GM21515 (cell line): ENCODE data around the gene KRT17.
"Not testable (repeated sequence)": the region's sequence is repeated elsewhere in the genome, so short reads cannot be mapped to it uniquely, and the experiment has no call there.

ENCODE experiments used
- ATAC-seq: cut with Tn5 transposase; IDR thresholded peaks from one replicate; pipeline ENCODE4 v1.9.1; 2021; ENCODE audit not compliant: unreplicated experiment

Gene KRT17

DNA sequence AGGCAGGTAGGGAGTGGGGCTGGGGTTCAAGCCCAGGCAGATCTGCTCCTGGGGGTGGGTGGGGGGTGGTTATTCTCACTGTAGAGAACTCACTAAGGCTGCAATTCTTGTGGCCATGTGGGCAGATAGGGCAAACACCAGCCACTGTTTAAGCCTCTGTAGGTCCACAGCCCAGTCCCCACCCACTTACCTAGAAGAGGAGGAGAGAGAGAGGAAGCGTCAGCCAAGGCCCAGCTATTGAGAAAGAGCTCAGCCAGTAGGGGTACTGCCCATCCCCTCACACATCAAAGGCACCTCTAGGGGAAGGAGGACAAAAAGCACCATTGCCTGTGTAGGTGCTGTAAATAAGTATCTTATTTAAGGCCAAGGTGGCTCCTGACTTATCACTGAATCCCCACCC, 24.7 kb downstream of the KRT17 start:
- ATAC-seq: no peak

DNA sequence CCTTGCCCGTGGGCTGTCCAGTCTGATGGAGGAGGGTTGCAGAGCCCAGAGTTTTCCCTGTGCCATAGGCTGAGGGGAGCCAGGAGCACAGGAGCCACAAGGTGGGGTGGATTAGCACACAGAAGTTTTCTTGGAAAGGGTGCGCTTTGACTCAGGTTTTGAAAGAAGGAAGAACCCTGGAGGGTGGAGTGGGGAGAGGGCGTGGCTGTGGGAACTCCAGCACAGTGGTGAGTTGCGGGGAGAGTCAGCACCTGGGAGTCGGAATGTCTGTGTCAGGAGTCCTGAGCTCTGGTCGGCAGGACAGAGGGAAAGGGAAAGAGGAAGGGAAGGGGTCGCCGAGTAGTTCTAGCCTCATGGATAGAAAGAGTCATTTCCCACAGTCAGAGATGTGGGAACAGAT, 28.8 kb downstream of the KRT17 start:
- no peak for ATAC-seq

DNA sequence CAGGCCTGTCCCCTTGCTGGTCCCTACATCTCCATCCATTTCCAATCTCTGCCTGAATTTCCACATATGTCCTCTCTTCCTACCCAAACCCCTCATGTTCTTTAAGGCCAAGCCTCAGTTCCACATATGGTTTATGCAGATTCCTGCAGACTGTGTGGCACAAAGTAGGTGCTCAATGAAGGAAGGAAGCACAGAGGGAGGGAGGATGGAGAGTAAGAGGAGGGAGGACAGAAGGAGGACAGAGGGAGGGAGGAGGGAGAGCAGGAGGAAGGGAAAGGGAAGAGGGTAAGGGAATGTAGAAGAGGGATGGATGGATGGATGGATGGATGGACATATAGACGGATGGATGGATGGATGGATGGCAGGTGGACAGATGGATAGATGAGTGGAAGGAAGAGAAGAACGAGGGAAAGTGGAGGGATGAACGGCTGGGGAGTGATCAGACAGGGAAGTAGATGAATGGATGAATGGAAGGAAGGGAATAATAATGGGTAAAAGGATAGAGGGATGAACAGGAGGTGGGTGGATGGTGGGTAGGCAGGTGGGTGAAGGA, 29.9 kb downstream of the KRT17 start:
- no peak for ATAC-seq

- no peak for ATAC-seq
Measured at GRCh38 chr17:41593306-41593981, 30.9 kb downstream of the KRT17 start.

DNA sequence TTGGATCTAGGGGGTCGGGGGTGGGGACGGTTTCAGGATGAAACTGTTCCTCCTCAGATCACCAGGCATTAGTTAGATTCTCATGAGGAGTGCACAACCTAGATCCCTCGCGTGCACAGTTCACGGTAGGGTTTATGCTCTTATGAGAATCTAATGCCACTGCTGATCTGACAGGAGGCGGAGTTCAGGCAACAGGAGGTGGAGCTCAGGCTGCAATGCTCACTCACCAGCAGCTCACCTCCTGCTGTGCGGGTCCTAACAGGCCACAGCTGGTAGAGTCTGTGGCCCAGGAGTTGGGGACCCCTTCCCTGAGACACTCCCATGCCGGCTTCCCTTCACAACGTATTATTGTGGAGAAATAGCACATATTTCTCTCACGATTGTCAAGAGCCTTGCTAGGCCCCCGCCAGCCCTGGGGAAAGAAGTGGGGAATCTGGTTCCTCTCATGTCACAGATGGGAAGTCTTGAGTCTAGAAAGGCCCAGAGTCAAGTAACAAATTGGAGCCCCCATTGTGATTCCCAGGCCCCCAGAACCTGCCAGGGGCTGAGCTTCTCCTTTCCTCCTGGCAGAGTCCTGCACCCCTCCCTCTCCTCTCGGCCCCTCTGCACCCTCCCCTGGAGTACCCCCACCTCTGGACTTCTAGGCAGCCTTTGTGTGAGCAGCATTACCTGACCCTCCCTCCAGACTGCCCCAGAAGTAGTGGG, 31.6 kb downstream of the KRT17 start:
- ATAC-seq: no peak

GRCh38 chr17:41589301-41589700, 35.1 kb downstream of the KRT17 start:
- no peak for ATAC-seq

- no peak for ATAC-seq
Measured at GRCh38 chr17:41588126-41588810, 36.1 kb downstream of the KRT17 start.

DNA sequence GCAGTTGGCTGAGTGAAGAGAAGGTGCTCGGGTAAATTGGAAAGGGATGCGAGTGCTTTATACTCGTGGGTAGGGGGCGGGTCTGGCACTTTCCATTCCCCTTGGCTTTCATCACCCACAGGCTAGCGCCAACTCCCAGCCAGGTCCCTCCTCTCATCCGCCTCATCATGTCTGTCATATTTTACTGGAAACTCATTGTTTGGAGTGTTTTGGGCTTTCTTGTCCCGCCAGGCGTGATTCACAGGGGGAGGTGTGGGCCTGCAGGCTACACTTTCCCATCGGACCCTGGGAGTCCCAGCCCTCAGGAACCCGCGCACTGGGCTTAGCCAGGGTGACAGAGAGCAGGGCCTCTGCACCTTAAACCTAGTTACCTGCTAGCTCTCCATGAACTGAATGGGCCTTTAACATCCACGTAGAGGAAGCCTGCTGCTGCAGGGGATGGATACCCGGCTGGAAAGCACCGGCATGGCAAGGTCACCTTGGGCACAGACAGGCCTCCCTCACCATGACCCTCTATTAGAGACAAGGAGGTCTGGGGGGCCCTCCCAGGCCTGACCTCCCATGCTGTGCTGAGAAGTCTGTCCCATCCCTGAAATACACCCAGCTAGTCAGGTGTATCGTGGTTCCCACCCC, 37.4 kb downstream of the KRT17 start, which contains the start of gene KRT14:
Gene KRT14, minus strand, starts transcription at position 33 of the 633 bp plus-strand sequence. CDS start 61 bp downstream, outside the sequence.
- ATAC-seq: no peak

DNA sequence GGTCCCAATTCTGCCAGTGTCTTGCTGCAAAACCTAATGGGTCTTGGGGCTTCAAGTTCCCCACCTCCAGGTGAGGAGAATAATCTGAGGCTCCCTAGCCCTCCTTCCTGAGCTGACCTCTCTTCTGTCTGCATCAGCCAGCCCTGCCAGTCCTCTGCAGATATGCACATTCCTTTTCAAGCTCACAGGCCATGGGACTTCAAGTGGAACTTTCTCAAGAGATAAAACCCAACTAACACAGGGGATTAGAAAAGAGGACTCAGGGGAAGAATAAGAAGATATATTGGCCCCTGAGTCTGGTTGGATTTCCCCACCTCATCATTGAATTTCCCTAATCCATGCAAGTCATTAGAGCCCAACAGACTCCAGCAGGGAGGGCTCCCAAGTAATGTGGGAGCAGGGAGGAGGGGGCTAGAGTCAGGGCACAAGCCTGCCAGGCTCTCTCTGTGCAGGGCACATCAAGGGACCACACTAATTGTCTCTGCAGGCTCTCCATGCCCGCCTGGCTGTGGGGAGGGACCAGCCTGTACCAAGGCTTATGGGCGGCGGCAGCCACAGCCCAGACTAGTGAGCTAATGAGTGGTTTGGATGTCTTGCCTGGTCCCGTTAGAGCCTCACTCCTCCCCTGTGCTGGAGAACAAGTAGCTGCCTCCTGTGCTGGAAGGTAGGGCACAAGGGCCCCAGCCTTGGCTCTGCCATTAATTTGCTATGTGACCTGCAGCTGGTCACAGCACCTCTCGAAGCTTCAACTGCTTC, 38.9 kb downstream of the KRT17 start:
- ATAC-seq: no peak

DNA sequence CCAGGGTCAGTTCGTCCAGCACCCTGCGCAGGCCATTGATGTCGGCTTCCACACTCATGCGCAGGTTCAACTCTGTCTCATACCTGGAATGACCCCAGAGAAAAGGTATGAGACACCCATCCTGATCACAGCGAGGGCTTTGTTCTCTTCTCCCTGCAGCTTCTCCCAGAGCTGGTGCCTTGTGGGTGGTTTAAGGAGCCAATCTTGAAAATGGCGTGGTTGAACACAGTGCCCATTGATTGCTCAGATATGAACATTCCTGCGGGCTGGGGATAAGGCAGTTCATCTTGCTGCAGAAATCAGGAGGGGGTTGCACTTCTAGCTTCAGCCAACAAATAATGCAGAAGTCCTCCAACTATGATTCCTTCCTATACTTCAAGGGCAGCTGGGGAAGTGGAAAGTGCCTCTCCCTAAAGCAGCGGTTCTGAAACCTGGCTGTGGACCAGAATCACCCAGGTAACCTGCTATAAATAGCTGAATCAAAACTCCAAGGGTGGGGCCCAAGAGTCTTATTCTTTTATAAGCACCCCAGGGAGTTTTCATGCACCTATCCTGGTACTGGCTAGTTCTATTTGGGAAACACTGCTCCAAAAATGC, 39.9 kb downstream of the KRT17 start:
- not testable (repeated sequence) for ATAC-seq

DNA sequence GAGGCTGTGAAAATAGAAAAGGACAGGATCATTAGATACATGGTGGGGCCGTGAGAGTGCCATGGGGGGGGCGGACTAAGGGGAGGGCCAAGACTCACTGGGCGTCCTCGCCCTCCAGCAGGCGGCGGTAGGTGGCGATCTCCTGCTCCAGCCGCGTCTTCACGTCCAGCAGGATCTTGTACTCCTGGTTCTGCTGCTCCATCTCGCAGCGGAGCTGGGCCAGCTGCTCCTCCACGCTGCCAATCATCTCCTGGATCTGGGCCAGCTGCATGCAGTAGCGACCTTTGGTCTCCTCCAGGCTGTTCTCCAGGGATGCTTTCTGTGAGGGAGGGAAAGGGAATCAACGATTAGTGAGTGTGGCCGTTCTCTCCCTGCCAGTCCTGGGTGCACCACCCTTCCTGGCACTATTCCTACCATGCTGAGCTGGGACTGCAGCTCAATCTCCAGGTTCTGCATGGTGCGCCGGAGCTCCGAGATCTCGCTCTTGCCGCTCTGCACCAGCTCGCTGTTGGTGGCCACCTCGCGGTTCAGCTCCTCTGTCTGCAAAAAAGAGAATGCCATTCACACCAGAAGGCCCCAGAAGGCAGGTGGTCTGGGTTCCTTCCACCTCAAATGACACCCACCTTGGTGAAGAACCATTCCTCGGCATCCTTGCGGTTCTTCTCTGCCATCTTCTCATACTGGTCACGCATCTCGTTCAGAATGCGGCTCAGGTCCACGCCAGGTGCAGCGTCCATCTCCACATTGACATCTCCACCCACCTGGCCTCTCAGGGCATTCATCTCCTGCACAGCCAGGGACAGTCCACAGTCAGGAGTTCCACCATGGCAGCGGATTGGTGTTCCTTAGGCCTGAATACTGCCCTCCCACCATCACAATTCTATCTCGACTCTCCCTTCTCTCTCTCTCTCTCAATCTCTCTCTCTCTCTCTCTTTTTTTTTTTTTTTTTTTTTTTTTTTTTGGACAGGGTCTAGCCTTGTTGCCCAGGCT, 40.9 kb downstream of the KRT17 start:
- no peak for ATAC-seq

DNA sequence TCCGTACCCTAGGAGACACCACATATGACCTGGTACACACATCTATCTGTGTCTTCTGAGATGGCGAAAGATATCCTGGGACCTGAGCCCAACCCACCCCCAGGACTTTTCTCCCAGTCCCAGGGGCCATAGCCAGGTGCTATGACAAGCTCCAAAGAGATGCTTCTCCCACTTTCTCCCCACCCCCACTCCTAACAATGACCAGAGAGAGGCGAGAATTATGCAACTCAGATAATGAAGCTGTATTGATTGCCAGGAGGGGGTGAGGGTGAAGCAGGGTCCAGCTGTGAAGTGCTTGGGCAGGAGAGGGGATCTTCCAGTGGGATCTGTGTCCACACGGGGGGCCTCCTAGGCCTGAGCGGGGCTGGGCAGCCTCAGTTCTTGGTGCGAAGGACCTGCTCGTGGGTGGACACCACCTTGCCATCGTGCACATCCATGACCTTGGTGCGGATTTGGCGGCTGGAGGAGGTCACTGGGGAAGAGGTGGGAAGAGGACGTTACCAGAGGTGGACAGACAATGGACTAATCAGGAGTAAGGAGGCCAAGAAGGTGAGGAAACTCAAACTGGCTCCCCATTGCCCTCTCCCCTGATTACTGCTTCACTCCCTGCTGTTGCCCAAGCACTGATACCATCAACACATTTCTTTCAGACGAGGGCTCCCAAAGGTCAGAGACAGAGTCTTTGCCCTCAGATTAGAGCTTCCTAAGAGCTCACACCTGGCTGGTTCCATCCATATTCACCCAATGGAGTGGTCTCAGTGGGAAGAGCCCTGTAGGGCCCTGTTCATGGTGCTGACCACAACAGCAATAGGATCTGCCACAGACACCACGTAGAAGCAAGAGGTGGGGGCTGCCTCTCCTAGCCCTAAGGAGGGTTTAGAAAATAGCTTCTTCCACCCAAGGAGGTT, 42.1 kb downstream of the KRT17 start:
- not testable (repeated sequence) for ATAC-seq

- ATAC-seq: no peak
Measured at GRCh38 chr17:41581366-41582060, 42.9 kb downstream of the KRT17 start.

GRCh38 chr17:41580687-41581365, 43.5 kb downstream of the KRT17 start:
- ATAC-seq: no peak

- ATAC-seq: no peak
Measured at GRCh38 chr17:41580244-41580575, 44.2 kb downstream of the KRT17 start.

DNA sequence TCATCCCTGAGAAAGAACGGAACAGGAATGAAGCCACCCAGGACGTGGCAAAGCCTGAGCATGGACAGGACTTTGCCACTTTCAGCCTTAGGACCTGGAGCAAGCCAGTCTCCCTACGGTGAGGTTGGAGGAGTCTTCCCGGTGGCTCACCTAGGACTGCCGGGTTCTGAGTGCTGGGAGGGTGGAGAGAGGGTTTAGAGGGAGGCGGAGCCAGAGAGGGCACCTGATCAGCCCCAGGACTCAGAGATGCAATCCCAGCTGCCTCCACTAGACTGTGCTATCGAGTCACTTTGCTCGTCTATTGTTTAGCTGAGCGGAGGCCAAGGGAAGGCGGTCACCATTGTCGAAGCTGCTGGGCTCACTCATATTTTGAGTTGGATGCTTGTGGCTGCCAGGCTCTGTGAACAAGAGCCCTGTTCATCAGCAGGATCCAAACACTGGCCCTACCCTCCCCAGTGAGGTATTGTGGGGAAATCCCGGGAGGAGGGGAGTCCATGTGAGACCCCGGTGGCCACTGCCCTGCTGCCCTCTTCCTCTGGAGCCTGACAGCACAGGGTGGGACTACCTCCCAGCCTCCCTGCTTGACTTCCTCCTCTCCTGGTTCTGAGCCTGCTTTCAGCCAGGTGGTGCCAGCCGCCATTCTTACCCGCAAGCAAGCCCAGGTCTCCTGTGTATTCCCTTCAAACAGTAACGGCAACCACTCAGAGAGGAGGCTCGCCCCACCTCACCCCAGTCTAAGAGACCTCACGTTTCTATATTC, 44.7 kb downstream of the KRT17 start:
- ATAC-seq: peak; percentile 52
